ENCODE measurements around the gene BIN1.

DNA sequence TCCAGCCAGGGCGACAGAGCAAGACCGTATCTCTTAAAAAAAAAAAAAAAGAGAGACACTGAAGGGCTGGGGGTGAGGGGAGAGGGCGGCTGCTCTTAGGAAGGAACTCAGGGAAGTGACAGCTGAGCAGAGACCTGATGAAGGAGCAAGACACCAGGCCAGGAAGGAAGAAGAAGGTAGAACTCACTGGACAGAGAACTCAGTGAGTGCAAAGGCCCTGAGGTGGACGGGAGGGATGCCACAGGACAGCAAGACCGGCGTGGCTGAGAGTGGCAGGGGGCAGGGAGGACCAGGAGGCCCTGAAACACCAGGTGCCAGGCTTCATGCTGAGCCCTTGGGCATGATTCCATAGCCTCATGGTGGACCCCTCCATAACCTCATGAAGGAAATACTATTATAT lies 18.2 kb downstream of the BIN1 start:
- no peak for TF ChIP-seq CTCF (IDR thresholded peaks at IDR 0.05)
- no peak for TF ChIP-seq POLR2A (IDR thresholded peaks at IDR 0.05)
